Peyer's patch (tissue), 4 donors: ENCODE results near the gene OR2H1. TPM values are rescaled to one million over a fixed set of nuclear protein-coding genes. Genes with fewer than 3 reads are reported as not detected.

Experiments
- DNase-seq, 3 donors: peaks; one replicate each; pipeline ENCODE4 v3.0.0-alpha.2; 2017 to 2019
- H3K27ac ChIP-seq, 4 donors: fragments of 200-600 bp; sonication (generic); one replicate each; pipeline ENCODE4 v1.5.1; 2016 to 2019
- H3K27me3 ChIP-seq, 2 donors: fragments of 200-600 bp; sonication (generic); one replicate each; pipeline ENCODE4 v1.5.1; 2019
- H3K36me3 ChIP-seq, 3 donors: fragments of 200-600 bp; sonication (generic); one replicate each; pipeline ENCODE4 v1.5.1; 2016 to 2019
- H3K4me1 ChIP-seq, 4 donors: fragments of 200-600 bp; sonication (generic); one replicate each; pipeline ENCODE4 v1.5.1; 2016 to 2019
- H3K4me3 ChIP-seq, 4 donors: fragments of 200-600 bp; sonication (generic); 1 replicate in 3 of 4; 2 replicates in 1 of 4; pipeline ENCODE4 v1.5.1; 2016 to 2019; ENCODE audit warnings: mild to moderate bottlenecking in 1 of 4
- H3K9me3 ChIP-seq, 4 donors: fragments of 200-600 bp; sonication (generic); one replicate each; pipeline ENCODE4 v1.5.1; 2016 to 2019; ENCODE audit warnings: mild to moderate bottlenecking in 1 of 4
- POLR2A ChIP-seq, 2 donors: fragments of 450-650 bp; IDR thresholded peaks; one replicate each; pipeline ENCODE4 v1.5.1; 2017; ENCODE audit warnings: antibody characterized with exemption in 2 of 2, mild to moderate bottlenecking in 2 of 2, moderate library complexity in 2 of 2
- total RNA-seq, 4 donors: library from RNA; depleted of rRNA; stranded (reverse); fragments of >200 nt; gene quantifications; one replicate each; pipeline ENCODE4 v1.1.0, GENCODE V29; 2016
- TF ChIP-seq, protein P1 (sequence below), 6 experiments: fragments of 450-650 bp in 4 of 6; fragments of 200-600 bp in 2 of 6; sonication (generic) in 1 of 6; IDR thresholded peaks; one replicate each; pipeline ENCODE4 v1.5.1; 2017 to 2019; ENCODE audit warnings: antibody characterized with exemption in 6 of 6, mild to moderate bottlenecking in 3 of 6, moderate library complexity in 1 of 6

The OR2H1 gene
- total RNA-seq, 4 donors from 2014 or later = not detected

DNA sequence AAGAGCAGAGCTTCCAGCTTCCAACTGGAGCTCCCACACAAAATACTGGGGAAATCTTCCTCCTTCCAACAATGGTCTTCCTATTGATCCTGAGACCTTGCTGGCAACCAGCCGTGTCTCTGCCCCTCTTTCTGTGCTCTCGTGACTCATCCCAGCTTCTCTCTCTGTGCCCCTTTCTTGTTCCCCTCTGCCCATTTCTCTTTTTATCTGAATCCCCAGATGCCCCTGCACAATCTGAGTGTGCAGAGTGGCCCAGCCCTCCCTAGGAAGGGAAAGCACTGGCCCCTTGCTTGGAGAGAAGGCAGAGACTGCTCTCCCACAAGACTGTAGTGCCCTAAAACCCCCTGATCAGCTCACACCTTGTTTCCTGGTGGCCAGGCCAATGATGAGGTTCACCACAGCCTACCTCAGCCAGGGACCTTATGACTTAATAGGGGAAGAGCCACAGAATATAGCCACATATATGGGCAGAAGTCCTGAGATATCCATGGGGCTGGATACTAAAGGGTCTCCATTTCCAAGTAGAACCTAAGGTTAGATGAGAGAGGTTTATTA lies 53.9 kb downstream of the OR2H1 start:
- H3K9me3 ChIP-seq = no peaks in the 10 kb centered on the region
- TF ChIP-seq, protein P1, sequence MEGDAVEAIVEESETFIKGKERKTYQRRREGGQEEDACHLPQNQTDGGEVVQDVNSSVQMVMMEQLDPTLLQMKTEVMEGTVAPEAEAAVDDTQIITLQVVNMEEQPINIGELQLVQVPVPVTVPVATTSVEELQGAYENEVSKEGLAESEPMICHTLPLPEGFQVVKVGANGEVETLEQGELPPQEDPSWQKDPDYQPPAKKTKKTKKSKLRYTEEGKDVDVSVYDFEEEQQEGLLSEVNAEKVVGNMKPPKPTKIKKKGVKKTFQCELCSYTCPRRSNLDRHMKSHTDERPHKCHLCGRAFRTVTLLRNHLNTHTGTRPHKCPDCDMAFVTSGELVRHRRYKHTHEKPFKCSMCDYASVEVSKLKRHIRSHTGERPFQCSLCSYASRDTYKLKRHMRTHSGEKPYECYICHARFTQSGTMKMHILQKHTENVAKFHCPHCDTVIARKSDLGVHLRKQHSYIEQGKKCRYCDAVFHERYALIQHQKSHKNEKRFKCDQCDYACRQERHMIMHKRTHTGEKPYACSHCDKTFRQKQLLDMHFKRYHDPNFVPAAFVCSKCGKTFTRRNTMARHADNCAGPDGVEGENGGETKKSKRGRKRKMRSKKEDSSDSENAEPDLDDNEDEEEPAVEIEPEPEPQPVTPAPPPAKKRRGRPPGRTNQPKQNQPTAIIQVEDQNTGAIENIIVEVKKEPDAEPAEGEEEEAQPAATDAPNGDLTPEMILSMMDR (IDR thresholded peaks at IDR 0.05) = no peak
- TF ChIP-seq POLR2A (IDR thresholded peaks at IDR 0.05) = no peak
- H3K36me3 ChIP-seq = no peaks in the 10 kb centered on the region
- DNase-seq = no peak
- H3K27ac ChIP-seq = no peak overlapping the region
- no peaks in the 10 kb centered on the region for H3K4me1 ChIP-seq
- no peaks in the 10 kb centered on the region for H3K27me3 ChIP-seq
- no peak overlapping the region for H3K4me3 ChIP-seq

Other genes with a start within 250 kb of the OR2H1 start
- not detected for gene OR14J1, start 155.5 kb upstream of the OR2H1 start, total RNA-seq
- not detected for gene OR5V1, start 88.3 kb upstream of the OR2H1 start, total RNA-seq
- not detected for gene OR12D3, start 81.9 kb upstream of the OR2H1 start, total RNA-seq
- not detected for gene OR12D2, start 61.5 kb upstream of the OR2H1 start, total RNA-seq
- gene OR12D1, start 42.2 kb upstream of the OR2H1 start, total RNA-seq = not detected
- not detected for gene OR10C1, start 17.8 kb upstream of the OR2H1 start, total RNA-seq
- not detected for gene OR11A1, start 84 bp upstream of the OR2H1 start, total RNA-seq
- gene MAS1L, start 30.8 kb downstream of the OR2H1 start, total RNA-seq = under 1 TPM in 1 of 4 donors, not detected in 3; 0.94 TPM
- 10 to 100 TPM in 1 of 4 donors, 1 to 10 TPM in 3; 1.6 to 24.8 (median 2.0) TPM for gene UBD, start 102.6 kb downstream of the OR2H1 start, total RNA-seq
- not detected for gene OR2H2, start 128.0 kb downstream of the OR2H1 start, total RNA-seq
- gene GABBR1, start 176.0 kb downstream of the OR2H1 start, total RNA-seq = 10 to 100 TPM in 3 of 4 donors, 1 to 10 TPM in 1; 4.7 to 92.4 (median 16.9) TPM
- gene MOG, start 199.9 kb downstream of the OR2H1 start, total RNA-seq = not detected
- 1 to 10 TPM in 1 of 4 donors, not detected in 3; 1.6 TPM for gene ZFP57, start 224.0 kb downstream of the OR2H1 start, total RNA-seq